ENCODE results near the gene ADM2.

The ADM2 gene

DNA sequence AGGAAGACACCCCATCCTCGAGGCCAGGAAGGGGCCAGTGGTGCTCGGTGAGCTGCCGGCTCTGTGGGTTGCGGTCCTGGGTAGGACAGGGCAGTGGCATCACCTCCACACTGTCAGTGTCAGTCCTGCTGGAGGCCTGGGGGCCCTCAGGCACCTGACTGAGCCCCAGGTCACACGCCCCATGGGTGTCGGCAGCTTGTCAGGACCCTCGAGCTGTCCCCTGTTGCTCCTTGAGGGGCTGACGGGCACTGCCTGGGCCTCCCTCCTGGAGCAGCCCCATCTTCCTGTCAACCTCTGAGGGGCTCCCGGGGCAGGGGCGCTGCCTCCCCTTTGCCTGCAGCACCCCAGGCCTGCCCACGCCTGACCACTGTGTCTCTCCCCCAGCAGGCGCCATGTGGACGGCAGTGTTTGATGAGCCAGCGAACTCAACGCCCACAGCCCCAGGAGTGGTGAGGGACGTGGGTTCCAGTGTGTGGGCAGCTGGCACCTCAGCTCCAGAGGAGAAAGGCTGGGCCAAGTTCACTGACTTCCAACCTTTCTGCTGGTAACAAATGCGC, 42.0 kb upstream of the ADM2 start:
- Histone ChIP-seq H3K27ac (ENCODE audit: low read depth, low read length) (no peak overlapping the region), H3K4me1 (ENCODE audit: control insufficient read depth, insufficient read depth, low read length) (no peaks in the 10 kb centered on the region), H3K9me3 (ENCODE audit: control insufficient read depth, insufficient read depth, low read depth, low read length) (no peaks in the 10 kb centered on the region), H3K36me3 (ENCODE audit: control insufficient read depth, insufficient read depth, low read length) (peaks cover 72% of the 10 kb centered on the region), H3K4me3 (ENCODE audit: low read depth, low read length) (no peak overlapping the region), H3K27me3 (ENCODE audit: control insufficient read depth, insufficient read depth, low read length) (no peaks in the 10 kb centered on the region), H3K9ac (ENCODE audit: low read length) (no peak overlapping the region)

DNA sequence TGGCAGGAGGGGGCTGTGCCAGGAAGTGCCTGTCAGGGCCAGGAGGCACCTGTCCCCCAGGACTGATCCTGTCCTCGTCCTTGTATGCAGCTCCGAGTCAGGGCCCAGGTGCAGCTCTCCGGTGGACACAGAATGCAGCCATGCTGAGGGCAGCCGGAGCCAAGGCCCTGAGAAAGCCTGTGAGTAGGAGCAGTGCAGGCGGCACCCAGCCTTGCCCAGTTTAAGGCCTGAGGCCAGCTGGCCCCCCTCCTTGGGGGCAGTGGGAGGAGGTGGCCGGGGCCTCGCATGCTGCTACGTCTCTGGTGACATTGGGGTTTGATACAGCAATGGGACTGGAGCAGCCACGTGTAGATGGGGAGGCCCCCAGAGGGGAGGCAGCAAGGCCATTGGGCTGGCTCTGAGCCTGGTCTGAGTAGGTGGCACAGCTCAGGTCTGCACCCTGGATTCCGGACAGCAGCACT, 41.4 kb upstream of the ADM2 start:
- Histone ChIP-seq H3K4me1 (ENCODE audit: control insufficient read depth, insufficient read depth, low read length) (no peaks in the 10 kb centered on the region), H3K27ac (ENCODE audit: low read depth, low read length) (no peak overlapping the region), H3K36me3 (ENCODE audit: control insufficient read depth, insufficient read depth, low read length) (peaks cover 73% of the 10 kb centered on the region), H3K9ac (ENCODE audit: low read length) (no peak overlapping the region), H3K27me3 (ENCODE audit: control insufficient read depth, insufficient read depth, low read length) (no peaks in the 10 kb centered on the region), H3K4me3 (ENCODE audit: low read depth, low read length) (no peak overlapping the region), H3K9me3 (ENCODE audit: control insufficient read depth, insufficient read depth, low read depth, low read length) (no peaks in the 10 kb centered on the region)

DNA sequence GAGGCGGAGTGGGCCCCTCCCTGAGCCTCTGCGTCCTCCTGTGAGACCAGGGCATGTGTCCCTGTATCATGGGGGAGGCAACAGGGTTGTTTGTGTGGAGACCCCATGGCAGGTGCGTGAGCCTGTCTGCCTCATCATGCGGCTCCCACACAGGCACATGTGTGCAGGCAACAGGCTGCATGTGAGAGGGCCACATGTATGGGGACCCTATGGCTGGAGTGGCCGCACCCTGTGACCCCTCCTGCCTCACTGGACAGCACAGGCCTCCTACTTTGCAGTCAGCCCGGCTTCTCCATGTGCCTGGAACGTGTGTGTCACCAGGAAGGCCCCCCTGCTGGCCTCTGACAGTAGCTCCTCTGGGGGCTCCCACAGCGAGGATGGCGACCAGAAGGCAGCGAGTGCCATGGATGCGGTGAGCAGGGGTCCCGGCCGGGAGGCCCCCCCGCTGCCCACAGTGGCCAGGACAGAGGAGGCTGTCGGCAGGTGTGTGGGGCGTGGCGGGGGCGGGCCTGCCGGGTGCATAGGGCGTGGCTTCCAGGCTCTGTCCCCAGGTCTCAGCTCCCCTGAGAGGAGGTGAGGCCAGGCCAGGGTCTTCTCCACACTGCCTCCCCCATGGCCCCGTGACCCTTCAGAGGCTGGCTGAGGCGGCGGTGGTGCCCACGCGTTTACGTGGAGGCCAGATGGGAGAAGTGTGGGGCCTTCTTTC, 40.6 kb upstream of the ADM2 start:
- Histone ChIP-seq H3K36me3 (ENCODE audit: control insufficient read depth, insufficient read depth, low read length) (peaks cover 73% of the 10 kb centered on the region), H3K27ac (ENCODE audit: low read depth, low read length) (no peak overlapping the region), H3K4me1 (ENCODE audit: control insufficient read depth, insufficient read depth, low read length) (peaks cover 6% of the 10 kb centered on the region; the same call in 1 of the 2 replicates), H3K4me3 (ENCODE audit: low read depth, low read length) (no peak overlapping the region), H3K27me3 (ENCODE audit: control insufficient read depth, insufficient read depth, low read length) (no peaks in the 10 kb centered on the region), H3K9me3 (ENCODE audit: control insufficient read depth, insufficient read depth, low read depth, low read length) (no peaks in the 10 kb centered on the region), H3K9ac (ENCODE audit: low read length) (no peak overlapping the region)

DNA sequence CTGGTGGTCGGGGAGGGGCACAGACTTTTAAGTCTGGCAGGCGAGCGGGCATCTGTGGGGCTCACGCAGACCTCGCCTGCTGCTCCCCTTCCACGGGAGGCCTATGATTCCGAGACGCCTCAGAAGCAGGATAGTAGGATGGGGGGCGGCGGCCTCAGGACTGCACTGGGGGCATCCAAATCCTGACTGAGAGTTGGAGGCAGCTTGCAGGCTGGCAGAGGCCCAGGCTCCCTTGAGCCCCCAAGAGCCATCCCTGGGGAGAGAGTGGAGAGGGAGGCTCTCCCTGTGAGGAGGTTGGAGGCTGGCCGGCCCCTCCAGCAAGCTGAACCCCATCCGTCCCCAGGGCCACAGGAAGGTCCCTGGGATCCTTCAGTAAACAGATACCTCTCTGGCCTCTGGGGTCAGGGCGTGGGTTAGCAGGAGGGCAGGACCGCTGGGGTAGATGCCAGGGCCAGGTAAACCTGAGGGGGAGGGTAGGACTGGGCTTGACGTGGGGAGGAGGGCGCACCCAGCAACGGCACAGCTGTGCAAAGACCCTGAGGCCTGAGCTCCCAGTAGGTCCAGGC, 39.8 kb upstream of the ADM2 start:
- peaks cover 72% of the 10 kb centered on the region for H3K36me3 ChIP-seq (ENCODE audit: control insufficient read depth, insufficient read depth, low read length)
- H3K4me1 ChIP-seq (ENCODE audit: control insufficient read depth, insufficient read depth, low read length), result peaks cover 7% of the 10 kb centered on the region; the same call in 1 of the 2 replicates
- no peaks in the 10 kb centered on the region for H3K27me3 ChIP-seq (ENCODE audit: control insufficient read depth, insufficient read depth, low read length)
- H3K9me3 ChIP-seq (ENCODE audit: control insufficient read depth, insufficient read depth, low read depth, low read length), result no peaks in the 10 kb centered on the region
- no peak overlapping the region for H3K27ac ChIP-seq (ENCODE audit: low read depth, low read length)
- no peak overlapping the region for H3K9ac ChIP-seq (ENCODE audit: low read length)
- H3K4me3 ChIP-seq (ENCODE audit: low read depth, low read length), result no peak overlapping the region

- no peak overlapping the region for H3K4me3 ChIP-seq (ENCODE audit: low read depth, low read length)
- peaks cover 7% of the 10 kb centered on the region; the same call in 1 of the 2 replicates for H3K4me1 ChIP-seq (ENCODE audit: control insufficient read depth, insufficient read depth, low read length)
- H3K36me3 ChIP-seq (ENCODE audit: control insufficient read depth, insufficient read depth, low read length), result peaks cover 70% of the 10 kb centered on the region
- no peaks in the 10 kb centered on the region for H3K9me3 ChIP-seq (ENCODE audit: control insufficient read depth, insufficient read depth, low read depth, low read length)
- H3K27me3 ChIP-seq (ENCODE audit: control insufficient read depth, insufficient read depth, low read length), result no peaks in the 10 kb centered on the region
- H3K9ac ChIP-seq (ENCODE audit: low read length), result no peak overlapping the region
- no peak overlapping the region for H3K27ac ChIP-seq (ENCODE audit: low read depth, low read length)
These were observed 38.1 kb upstream of the ADM2 start for GRCh38 chr22:50443197-50443596.

- peaks cover 70% of the 10 kb centered on the region for H3K36me3 ChIP-seq (ENCODE audit: control insufficient read depth, insufficient read depth, low read length)
- H3K9ac ChIP-seq (ENCODE audit: low read length), result no peak overlapping the region
- no peak overlapping the region for H3K27ac ChIP-seq (ENCODE audit: low read depth, low read length)
- no peaks in the 10 kb centered on the region for H3K27me3 ChIP-seq (ENCODE audit: control insufficient read depth, insufficient read depth, low read length)
- H3K4me1 ChIP-seq (ENCODE audit: control insufficient read depth, insufficient read depth, low read length), result peaks cover 7% of the 10 kb centered on the region; the same call in 1 of the 2 replicates
- H3K9me3 ChIP-seq (ENCODE audit: control insufficient read depth, insufficient read depth, low read depth, low read length), result no peaks in the 10 kb centered on the region
- H3K4me3 ChIP-seq (ENCODE audit: low read depth, low read length), result no peak overlapping the region
These were observed 37.3 kb upstream of the ADM2 start for GRCh38 chr22:50443801-50444625.

DNA sequence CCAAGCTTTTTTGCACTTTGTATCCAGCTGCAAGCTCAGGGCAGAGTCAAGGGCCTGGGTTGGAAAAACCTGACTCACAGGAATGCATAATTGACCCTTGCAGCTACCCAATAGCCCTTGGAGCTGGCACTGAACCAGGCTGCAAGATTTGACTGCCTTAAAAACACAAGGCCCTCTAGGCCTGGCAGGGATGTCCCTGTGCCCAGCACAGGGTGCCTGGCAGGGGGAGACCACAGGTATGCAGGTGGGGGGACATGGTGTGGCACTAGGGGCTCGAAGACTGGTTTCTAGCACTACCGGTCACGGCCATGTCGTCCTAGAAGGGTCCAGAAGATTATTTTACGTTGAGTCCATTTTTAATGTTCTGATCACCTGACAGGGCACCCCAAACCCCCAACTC, 36.7 kb upstream of the ADM2 start:
- peaks cover 67% of the 10 kb centered on the region for H3K36me3 ChIP-seq (ENCODE audit: control insufficient read depth, insufficient read depth, low read length)
- no peak overlapping the region for H3K9ac ChIP-seq (ENCODE audit: low read length)
- H3K27ac ChIP-seq (ENCODE audit: low read depth, low read length), result no peak overlapping the region
- H3K4me3 ChIP-seq (ENCODE audit: low read depth, low read length), result no peak overlapping the region
- H3K9me3 ChIP-seq (ENCODE audit: control insufficient read depth, insufficient read depth, low read depth, low read length), result no peaks in the 10 kb centered on the region
- H3K27me3 ChIP-seq (ENCODE audit: control insufficient read depth, insufficient read depth, low read length), result no peaks in the 10 kb centered on the region
- peaks cover 7% of the 10 kb centered on the region; the same call in 1 of the 2 replicates for H3K4me1 ChIP-seq (ENCODE audit: control insufficient read depth, insufficient read depth, low read length)

DNA sequence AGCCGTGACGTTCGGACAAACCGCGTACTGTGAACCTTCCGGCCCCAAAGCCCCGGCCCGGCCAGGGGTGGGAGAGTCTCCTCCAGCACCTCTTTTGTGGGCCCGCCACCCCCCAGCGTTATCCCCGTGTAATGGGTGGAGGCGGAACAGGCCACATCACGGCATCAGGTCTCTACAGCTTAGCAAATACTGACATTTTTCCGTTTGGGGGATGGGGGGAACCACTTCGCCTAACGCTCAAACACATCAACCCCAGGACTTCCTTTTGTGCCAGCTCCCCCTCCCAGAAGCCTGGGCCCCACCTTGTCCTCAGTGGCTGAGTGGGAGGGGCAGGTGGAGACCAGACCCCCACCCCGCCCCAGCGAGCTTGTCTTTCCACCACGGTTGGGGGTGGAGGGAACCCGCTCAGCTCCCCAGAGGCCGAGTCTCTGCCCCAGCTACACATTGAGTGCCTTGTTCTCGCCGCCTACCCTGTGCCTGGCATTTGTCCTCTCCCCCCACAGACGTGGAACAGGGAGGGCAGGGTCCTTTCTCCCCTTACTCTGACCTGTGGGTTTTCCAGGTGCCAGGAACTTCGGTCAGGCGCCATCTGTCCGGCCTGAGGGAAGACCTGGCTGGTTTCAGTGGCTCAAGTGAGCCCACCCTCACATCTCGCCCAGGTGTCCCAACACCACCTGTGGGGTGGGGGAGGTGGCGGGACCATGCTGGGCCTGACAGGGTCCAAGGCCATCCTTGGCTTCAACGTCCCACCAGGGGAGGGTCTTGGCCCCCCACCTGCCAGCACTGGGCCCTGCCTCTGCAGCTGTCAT, 36.1 kb upstream of the ADM2 start:
- no peak overlapping the region for H3K9ac ChIP-seq (ENCODE audit: low read length)
- no peaks in the 10 kb centered on the region for H3K9me3 ChIP-seq (ENCODE audit: control insufficient read depth, insufficient read depth, low read depth, low read length)
- no peak overlapping the region for H3K4me3 ChIP-seq (ENCODE audit: low read depth, low read length)
- H3K27ac ChIP-seq (ENCODE audit: low read depth, low read length), result no peak overlapping the region; the same call in 1 of the 2 replicates
- peaks cover 7% of the 10 kb centered on the region; the same call in 1 of the 2 replicates for H3K4me1 ChIP-seq (ENCODE audit: control insufficient read depth, insufficient read depth, low read length)
- H3K36me3 ChIP-seq (ENCODE audit: control insufficient read depth, insufficient read depth, low read length), result peaks cover 64% of the 10 kb centered on the region
- no peaks in the 10 kb centered on the region for H3K27me3 ChIP-seq (ENCODE audit: control insufficient read depth, insufficient read depth, low read length)

- Histone ChIP-seq H3K27me3 (ENCODE audit: control insufficient read depth, insufficient read depth, low read length) (no peaks in the 10 kb centered on the region), H3K4me3 (ENCODE audit: low read depth, low read length) (no peak overlapping the region), H3K9ac (ENCODE audit: low read length) (no peak overlapping the region), H3K36me3 (ENCODE audit: control insufficient read depth, insufficient read depth, low read length) (peaks cover 60% of the 10 kb centered on the region), H3K4me1 (ENCODE audit: control insufficient read depth, insufficient read depth, low read length) (peaks cover 7% of the 10 kb centered on the region; the same call in 1 of the 2 replicates), H3K9me3 (ENCODE audit: control insufficient read depth, insufficient read depth, low read depth, low read length) (no peaks in the 10 kb centered on the region), H3K27ac (ENCODE audit: low read depth, low read length) (no peak overlapping the region)
These were observed 35.2 kb upstream of the ADM2 start for GRCh38 chr22:50445880-50446707.
